WTC11 (cell line): ENCODE measurements around the gene MAML3.

Experiments used
- NR3C1 ChIP-seq: sonication (generic); formaldehyde crosslinking; conservative IDR thresholded peaks from 2 replicates; pipeline ENCODE4 v1.8.1; 2023; ENCODE audit warnings: low read depth, mild to moderate bottlenecking, missing genetic modification reagents
- ZNF121 ChIP-seq: sonication (generic); formaldehyde crosslinking; IDR thresholded peaks from 2 replicates; pipeline ENCODE4 v1.8.0; 2023; ENCODE audit warnings: missing genetic modification reagents
- TF ChIP-seq, protein P1 (sequence below): fragments of 200-600 bp; IDR thresholded peaks from 2 replicates; pipeline ENCODE4 v1.8.0; 2022; ENCODE audit warnings: antibody characterized with exemption
- TF ChIP-seq, protein P2 (sequence below): sonication (generic); formaldehyde crosslinking; IDR thresholded peaks from 2 replicates; pipeline ENCODE4 v1.8.1; 2023; ENCODE audit warnings: mild to moderate bottlenecking, missing genetic modification reagents
- TF ChIP-seq, protein P3 (sequence below): sonication (generic); formaldehyde crosslinking; conservative IDR thresholded peaks from 2 replicates; pipeline ENCODE4 v1.8.1; 2022; ENCODE audit warnings: mild to moderate bottlenecking, missing genetic modification reagents

DNA sequence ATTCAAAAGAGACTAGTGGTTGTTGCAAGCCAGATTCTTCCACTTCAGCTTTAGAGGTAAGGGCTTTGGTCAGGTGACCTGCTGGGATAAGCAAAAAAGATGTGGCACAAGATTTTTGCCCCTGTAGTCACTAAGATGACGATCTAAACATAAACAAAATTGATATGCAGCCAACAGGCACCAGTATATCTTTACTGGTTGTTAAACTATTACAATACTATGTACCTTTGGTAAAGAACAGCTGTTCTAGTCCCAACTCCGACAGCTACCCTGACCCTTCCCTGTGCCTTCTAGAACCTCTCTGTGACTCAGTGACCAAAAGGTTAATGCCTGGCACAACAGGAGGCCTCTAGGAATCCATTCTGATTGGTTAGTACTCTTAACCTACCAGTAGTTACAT is 428.7 kb downstream of the MAML3 start:
- TF ChIP-seq NR3C1 = no peak
- TF ChIP-seq, protein P1, sequence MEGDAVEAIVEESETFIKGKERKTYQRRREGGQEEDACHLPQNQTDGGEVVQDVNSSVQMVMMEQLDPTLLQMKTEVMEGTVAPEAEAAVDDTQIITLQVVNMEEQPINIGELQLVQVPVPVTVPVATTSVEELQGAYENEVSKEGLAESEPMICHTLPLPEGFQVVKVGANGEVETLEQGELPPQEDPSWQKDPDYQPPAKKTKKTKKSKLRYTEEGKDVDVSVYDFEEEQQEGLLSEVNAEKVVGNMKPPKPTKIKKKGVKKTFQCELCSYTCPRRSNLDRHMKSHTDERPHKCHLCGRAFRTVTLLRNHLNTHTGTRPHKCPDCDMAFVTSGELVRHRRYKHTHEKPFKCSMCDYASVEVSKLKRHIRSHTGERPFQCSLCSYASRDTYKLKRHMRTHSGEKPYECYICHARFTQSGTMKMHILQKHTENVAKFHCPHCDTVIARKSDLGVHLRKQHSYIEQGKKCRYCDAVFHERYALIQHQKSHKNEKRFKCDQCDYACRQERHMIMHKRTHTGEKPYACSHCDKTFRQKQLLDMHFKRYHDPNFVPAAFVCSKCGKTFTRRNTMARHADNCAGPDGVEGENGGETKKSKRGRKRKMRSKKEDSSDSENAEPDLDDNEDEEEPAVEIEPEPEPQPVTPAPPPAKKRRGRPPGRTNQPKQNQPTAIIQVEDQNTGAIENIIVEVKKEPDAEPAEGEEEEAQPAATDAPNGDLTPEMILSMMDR = no peak
- TF ChIP-seq, protein P2, sequence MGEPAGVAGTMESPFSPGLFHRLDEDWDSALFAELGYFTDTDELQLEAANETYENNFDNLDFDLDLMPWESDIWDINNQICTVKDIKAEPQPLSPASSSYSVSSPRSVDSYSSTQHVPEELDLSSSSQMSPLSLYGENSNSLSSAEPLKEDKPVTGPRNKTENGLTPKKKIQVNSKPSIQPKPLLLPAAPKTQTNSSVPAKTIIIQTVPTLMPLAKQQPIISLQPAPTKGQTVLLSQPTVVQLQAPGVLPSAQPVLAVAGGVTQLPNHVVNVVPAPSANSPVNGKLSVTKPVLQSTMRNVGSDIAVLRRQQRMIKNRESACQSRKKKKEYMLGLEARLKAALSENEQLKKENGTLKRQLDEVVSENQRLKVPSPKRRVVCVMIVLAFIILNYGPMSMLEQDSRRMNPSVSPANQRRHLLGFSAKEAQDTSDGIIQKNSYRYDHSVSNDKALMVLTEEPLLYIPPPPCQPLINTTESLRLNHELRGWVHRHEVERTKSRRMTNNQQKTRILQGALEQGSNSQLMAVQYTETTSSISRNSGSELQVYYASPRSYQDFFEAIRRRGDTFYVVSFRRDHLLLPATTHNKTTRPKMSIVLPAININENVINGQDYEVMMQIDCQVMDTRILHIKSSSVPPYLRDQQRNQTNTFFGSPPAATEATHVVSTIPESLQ (CRISPR knock-in tag) = no peak
- TF ChIP-seq, protein P3, sequence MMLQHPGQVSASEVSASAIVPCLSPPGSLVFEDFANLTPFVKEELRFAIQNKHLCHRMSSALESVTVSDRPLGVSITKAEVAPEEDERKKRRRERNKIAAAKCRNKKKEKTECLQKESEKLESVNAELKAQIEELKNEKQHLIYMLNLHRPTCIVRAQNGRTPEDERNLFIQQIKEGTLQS (CRISPR knock-in tag) = no peak
- no peak for TF ChIP-seq ZNF121 (CRISPR knock-in tag)
